Lung (tissue), 12 donors: ENCODE results near the gene DIPK1C. TPM values are rescaled to one million over a fixed set of nuclear protein-coding genes. Genes with fewer than 3 reads are reported as not detected.

Experiments
- ATAC-seq: fragments of 200-7000 bp; cut with Tn5 transposase; one replicate; pipeline ENCODE4 v1.9.1; 2020; ENCODE audit warnings: moderate number of reproducible peaks; ENCODE audit not compliant: insufficient read depth, low FRiP score
- DNase-seq, 3 donors: peaks; one replicate each; pipeline ENCODE4 v3.0.0-alpha.2; 2013 to 2017
- H3K27ac ChIP-seq, 2 donors: one replicate each; pipeline ENCODE4 v1.5.1; 2013; ENCODE audit warnings: mild to moderate bottlenecking in 2 of 2, moderate library complexity in 2 of 2, control low read depth in 1 of 2, inconsistent platforms in 1 of 2, low read depth in 1 of 2, low read length in 1 of 2
- H3K27me3 ChIP-seq, 3 donors: one replicate each; pipeline ENCODE4 v1.5.1; 2013; ENCODE audit warnings: low read length in 2 of 3; ENCODE audit not compliant: control insufficient read depth in 3 of 3, insufficient read depth in 3 of 3
- H3K36me3 ChIP-seq, 4 donors: one replicate each; pipeline ENCODE4 v1.5.1; 2013; ENCODE audit warnings: low read length in 4 of 4, mild to moderate bottlenecking in 1 of 4, moderate library complexity in 1 of 4; ENCODE audit not compliant: control insufficient read depth in 4 of 4, insufficient read depth in 4 of 4
- H3K4me1 ChIP-seq, 5 donors: one replicate each; pipeline ENCODE4 v1.5.1; 2013; ENCODE audit warnings: low read length in 5 of 5, mild to moderate bottlenecking in 2 of 5, moderate library complexity in 1 of 5; ENCODE audit not compliant: control insufficient read depth in 5 of 5, insufficient read depth in 5 of 5
- H3K4me3 ChIP-seq: one replicate; pipeline ENCODE4 v1.5.1; 2013; ENCODE audit warnings: mild to moderate bottlenecking, control low read depth, moderate library complexity
- H3K9ac ChIP-seq, 2 donors: one replicate each; pipeline ENCODE4 v1.5.1; 2013; ENCODE audit warnings: low read length in 2 of 2, control low read depth in 1 of 2; ENCODE audit not compliant: insufficient read depth in 1 of 2
- H3K9me3 ChIP-seq, 4 donors: one replicate each; pipeline ENCODE4 v1.5.1; 2013; ENCODE audit warnings: low read length in 3 of 4, mild to moderate bottlenecking in 1 of 4, moderate library complexity in 1 of 4; ENCODE audit not compliant: control insufficient read depth in 4 of 4, insufficient read depth in 3 of 4
- CTCF ChIP-seq: IDR thresholded peaks from 2 replicates; pipeline ENCODE4 v1.5.1; 2012; ENCODE audit warnings: mild to moderate bottlenecking; ENCODE audit errors: control extremely low read depth, extremely low read depth
- WGBS, 2 donors: extraction: QIAGEN DNeasy Blood & Tissue Kit; methylation state at CpG; one replicate each; pipeline ENCODE4 v1.1.7; 2013; 5-methylcytosine and 5-hydroxymethylcytosine counted together
- polyA plus RNA-seq, 2 donors: library from polyadenylated mRNA; stranded (reverse); fragments of 200-250 nt; gene quantifications; one replicate each; pipeline ENCODE4 v1.2.1, GENCODE V29; 2013
- total RNA-seq, 2 donors: library from RNA; depleted of rRNA in 1 of 2; stranded (reverse); fragments of >200 nt in 1 of 2; gene quantifications; one replicate each; pipeline ENCODE4 v1.2.1, GENCODE V29; 2014 to 2021
- donor health status: control.
- donor health status: control.
- donor health status: Bipolar disorder and iron deficiency.
- donor health status: healthy.
- donor health status: DM: yes; HTN: yes; CAD: no.

Gene DIPK1C
- total and polyA plus RNA-seq, 4 donors = 0.02 TPM; not detected in 3

GRCh38 chr18:74459889-74460288 lies 2.8 kb upstream of the DIPK1C start:
- DNase-seq (no peak), ATAC-seq (no peak)
- H3K27ac ChIP-seq = no peak overlapping the region
- H3K27me3 ChIP-seq = peaks cover 19 to 39% (median 39%) of the 10 kb centered on the region in 3 donors
- peaks cover 0 to 2% (median 0%) of the 10 kb centered on the region in 4 donors for H3K9me3 ChIP-seq
- no peak overlapping the region for H3K9ac ChIP-seq
- peaks cover 0 to 16% (median 8%) of the 10 kb centered on the region in 5 donors for H3K4me1 ChIP-seq
- 62 to 77% methylated on average over 7 of the region's 7 CpGs for WGBS, 2 donors
- H3K36me3 ChIP-seq = no peaks in the 10 kb centered on the region
- TF ChIP-seq CTCF = no peak
- H3K4me3 ChIP-seq = no peak overlapping the region

- no peak overlapping the region for H3K9ac ChIP-seq
- no peak for DNase-seq
These were observed 765 bp upstream of the DIPK1C start for GRCh38 chr18:74457725-74458421.

GRCh38 chr18:74456349-74457042 lies 612 bp downstream of the DIPK1C start:
- ATAC-seq = no peak
- TF ChIP-seq CTCF = no peak
- Histone ChIP-seq H3K36me3 (no peaks in the 10 kb centered on the region), H3K9ac (no peak overlapping the region), H3K9me3 (no peaks in the 10 kb centered on the region), H3K27ac (peak overlapping the region in 1 of 2 donors; percentile 74), H3K4me3 (no peak overlapping the region), H3K27me3 (peaks cover 23 to 49% (median 43%) of the 10 kb centered on the region in 3 donors), H3K4me1 (peaks cover 0 to 10% (median 8%) of the 10 kb centered on the region in 5 donors)
- 2% methylated on average over 61 to 69 of the region's 69 CpGs for WGBS, 2 donors
- DNase-seq = no peak

More at GRCh38 chr18:74457725-74458421, 765 bp upstream of the DIPK1C start:
- ATAC-seq = no peak
- Histone ChIP-seq H3K9me3 (peaks cover 0 to 1% (median 0%) of the 10 kb centered on the region in 4 donors), H3K27ac (peak overlapping the region in 1 of 2 donors; percentile 54), H3K4me1 (peaks cover 0 to 10% (median 8%) of the 10 kb centered on the region in 5 donors), H3K4me3 (no peak overlapping the region), H3K27me3 (peaks cover 23 to 44% (median 43%) of the 10 kb centered on the region in 3 donors), H3K36me3 (no peaks in the 10 kb centered on the region)
- 30 to 45% methylated on average over 34 of the region's 34 CpGs for WGBS, 2 donors
- TF ChIP-seq CTCF = no peak
